H9 (cell line): ENCODE data around the gene TMEM52B. TPM values are rescaled to one million over a fixed set of nuclear protein-coding genes. Genes with fewer than 3 reads are reported as not detected.

Experiments
- DNase-seq: peaks from one replicate; pipeline ENCODE4 v3.0.0-alpha.2; 2017
- H2AFZ ChIP-seq: one replicate; pipeline ENCODE4 v1.6.1; 2013; ENCODE audit warnings: mild to moderate bottlenecking, low read length, control low read depth, moderate library complexity
- H2AK5ac ChIP-seq: 2 replicates; pipeline ENCODE4 v1.6.1; 2013; ENCODE audit warnings: low read length, control low read depth, mixed read lengths; ENCODE audit not compliant: insufficient read length
- H2BK120ac ChIP-seq: one replicate; pipeline ENCODE4 v1.6.1; 2013; ENCODE audit warnings: low read depth, mild to moderate bottlenecking, low read length, control low read depth, inconsistent platforms; ENCODE audit not compliant: poor library complexity, severe bottlenecking
- H2BK12ac ChIP-seq: 2 replicates; pipeline ENCODE4 v1.6.1; 2013; ENCODE audit warnings: low read length, control low read depth, mixed read lengths, low read depth; ENCODE audit not compliant: insufficient read length
- H2BK15ac ChIP-seq: 2 replicates; pipeline ENCODE4 v1.6.1; 2013; ENCODE audit warnings: low read depth, low read length, control low read depth
- H2BK20ac ChIP-seq: one replicate; pipeline ENCODE4 v1.6.1; 2013; ENCODE audit warnings: low read depth, mild to moderate bottlenecking, low read length, control low read depth, inconsistent platforms; ENCODE audit not compliant: poor library complexity, severe bottlenecking
- H2BK5ac ChIP-seq: 2 replicates; pipeline ENCODE4 v1.6.1; 2013; ENCODE audit warnings: low read length, control low read depth, mixed read lengths; ENCODE audit not compliant: insufficient read length
- H3K14ac ChIP-seq: 2 replicates; pipeline ENCODE4 v1.6.1; 2013; ENCODE audit warnings: low read length, control low read depth; ENCODE audit not compliant: insufficient read depth
- H3K18ac ChIP-seq: 2 replicates; pipeline ENCODE4 v1.6.1; 2013; ENCODE audit warnings: low read depth, mild to moderate bottlenecking, mixed read lengths, low read length, control low read depth; ENCODE audit not compliant: insufficient read length
- H3K23ac ChIP-seq: 2 replicates; pipeline ENCODE4 v1.6.1; 2013; ENCODE audit warnings: low read length, control low read depth, mixed read lengths, low read depth; ENCODE audit not compliant: insufficient read length
- H3K23me2 ChIP-seq: 2 replicates; pipeline ENCODE4 v1.6.1; 2013; ENCODE audit warnings: low read depth, mild to moderate bottlenecking, mixed read lengths, low read length, control low read depth; ENCODE audit not compliant: insufficient read length, poor library complexity, severe bottlenecking
- H3K27ac ChIP-seq: 2 replicates; pipeline ENCODE4 v1.5.1; 2013; ENCODE audit warnings: low read length, control low read depth, mixed read lengths, low read depth; ENCODE audit not compliant: insufficient read length
- H3K27me3 ChIP-seq: 2 replicates; pipeline ENCODE4 v1.6.1; 2013; ENCODE audit warnings: low read length, control low read depth, inconsistent platforms; ENCODE audit not compliant: insufficient read depth
- H3K4ac ChIP-seq: 2 replicates; pipeline ENCODE4 v1.6.1; 2013; ENCODE audit warnings: low read depth, mild to moderate bottlenecking, control low read depth, inconsistent platforms, low read length, moderate library complexity
- H3K4me1 ChIP-seq: 2 replicates; pipeline ENCODE4 v1.6.1; 2013; ENCODE audit warnings: low read length, control low read depth, inconsistent platforms; ENCODE audit not compliant: insufficient read depth
- H3K4me2 ChIP-seq: 2 replicates; pipeline ENCODE4 v1.6.1; 2013; ENCODE audit warnings: low read length, control low read depth, mixed read lengths; ENCODE audit not compliant: insufficient read length, insufficient read depth
- H3K56ac ChIP-seq: 2 replicates; pipeline ENCODE4 v1.6.1; 2013; ENCODE audit warnings: low read depth, mild to moderate bottlenecking, mixed read lengths, low read length, control low read depth; ENCODE audit not compliant: insufficient read length
- H3K79me1 ChIP-seq: 2 replicates; pipeline ENCODE4 v1.6.1; 2013; ENCODE audit warnings: low read depth, mild to moderate bottlenecking, moderate library complexity, low read length, control low read depth, inconsistent platforms; ENCODE audit not compliant: insufficient read depth, poor library complexity, severe bottlenecking
- H3K79me2 ChIP-seq: 2 replicates; pipeline ENCODE4 v1.6.1; 2013; ENCODE audit warnings: low read length, control low read depth, inconsistent platforms; ENCODE audit not compliant: insufficient read depth
- H3K9ac ChIP-seq: 2 replicates; pipeline ENCODE4 v1.6.1; 2013; ENCODE audit warnings: low read length, control low read depth, mixed read lengths; ENCODE audit not compliant: insufficient read length; ENCODE audit errors: extremely low read depth
- H3K9me3 ChIP-seq: one replicate; pipeline ENCODE4 v1.6.1; 2013; ENCODE audit warnings: low read depth, low read length, inconsistent platforms; ENCODE audit not compliant: control insufficient read depth
- H3T11ph ChIP-seq: one replicate; pipeline ENCODE4 v1.6.1; 2013; ENCODE audit warnings: mild to moderate bottlenecking, low read length, control low read depth, inconsistent platforms
- H4K20me1 ChIP-seq: one replicate; pipeline ENCODE4 v1.6.1; 2013; ENCODE audit not compliant: control insufficient read depth, insufficient read length, insufficient read depth
- H4K5ac ChIP-seq: 2 replicates; pipeline ENCODE4 v1.6.1; 2013; ENCODE audit warnings: low read depth, mild to moderate bottlenecking, mixed read lengths, low read length, control low read depth; ENCODE audit not compliant: insufficient read length
- H4K8ac ChIP-seq: replicated peaks from 2 replicates; pipeline ENCODE4 v1.6.1; 2013; ENCODE audit warnings: low read length, control low read depth, mixed read lengths, low read depth; ENCODE audit not compliant: insufficient read length
- H4K91ac ChIP-seq: 2 replicates; pipeline ENCODE4 v1.6.1; 2013; ENCODE audit warnings: low read depth, mild to moderate bottlenecking, moderate library complexity, mixed read lengths, low read length, control low read depth; ENCODE audit not compliant: insufficient read length
- H3K27ac Mint-ChIP-seq, 3 experiments: 2 replicates in 2 of 3; 3 replicates in 1 of 3; pipeline ENCODE4 v1.8.0; 2020 to 2021; ENCODE audit warnings: mixed read lengths in 3 of 3, mild to moderate bottlenecking in 1 of 3, moderate library complexity in 1 of 3
- H3K27me3 Mint-ChIP-seq: 2 replicates; pipeline ENCODE4 v1.8.0; 2021; ENCODE audit warnings: low read depth, mild to moderate bottlenecking, moderate library complexity, mixed read lengths
- H3K36me3 Mint-ChIP-seq, 3 experiments: 2 replicates in 2 of 3; 3 replicates in 1 of 3; pipeline ENCODE4 v1.8.0; 2020 to 2021; ENCODE audit warnings: low read depth in 3 of 3, mixed read lengths in 3 of 3; ENCODE audit not compliant: insufficient read depth in 1 of 3
- H3K4me1 Mint-ChIP-seq, 2 experiments: 2 replicates each; pipeline ENCODE4 v1.8.0; 2020; ENCODE audit warnings: mixed read lengths in 2 of 2
- H3K4me3 Mint-ChIP-seq, 2 experiments: 2 replicates in 1 of 2; 3 replicates in 1 of 2; pipeline ENCODE4 v1.8.0; 2020 to 2021; ENCODE audit warnings: mild to moderate bottlenecking in 2 of 2, mixed read lengths in 2 of 2, moderate library complexity in 1 of 2
- H3K9me3 Mint-ChIP-seq, 2 experiments: 2 replicates in 1 of 2; 3 replicates in 1 of 2; pipeline ENCODE4 v1.8.0; 2020; ENCODE audit warnings: mild to moderate bottlenecking in 2 of 2, mixed read lengths in 2 of 2, moderate library complexity in 1 of 2
- CTCF ChIP-seq: fragments of 200-600 bp; sonication (generic); conservative IDR thresholded peaks from 3 replicates; pipeline ENCODE4 v1.8.0; 2021; ENCODE audit warnings: antibody characterized with exemption, mild to moderate bottlenecking
- WGBS: extraction: QIAGEN DNeasy Blood & Tissue Kit; methylation state at CpG from one replicate; pipeline ENCODE4 v1.1.7; 2013; ENCODE audit warnings: missing lambda C conversion rate, low lambda C conversion rate, mixed read lengths; ENCODE audit not compliant: insufficient read length; ENCODE audit errors: extremely low coverage; 5-methylcytosine and 5-hydroxymethylcytosine counted together
- total RNA-seq: library from RNA; stranded (reverse); gene quantifications from 2 replicates; pipeline ENCODE4 v1.2.1, GENCODE V29; 2021

TMEM52B gene
- total RNA-seq, 1 experiment from 2014 or later = not detected

- Histone ChIP-seq H3K27me3 (no peaks in the 10 kb centered on the region), H3K14ac (no peak overlapping the region), H3K79me1 (no peaks in the 10 kb centered on the region), H3K4me2 (no peak overlapping the region), H3K9me3 (no peaks in the 10 kb centered on the region), H4K5ac (no peak overlapping the region), H3K56ac (no peak overlapping the region), H3K23me2 (no peaks in the 10 kb centered on the region), H3K18ac (no peak overlapping the region), H3K79me2 (no peaks in the 10 kb centered on the region), H2BK12ac (no peak overlapping the region), H2BK5ac (no peak overlapping the region), H2BK120ac (no peak overlapping the region), H3K27ac (no peak overlapping the region), H2BK15ac (no peak overlapping the region), H3K9ac (no peak overlapping the region), H3T11ph (no peak overlapping the region), H2BK20ac (no peak overlapping the region), H3K4ac (no peak overlapping the region), H2AFZ (no peak overlapping the region), H3K23ac (no peak overlapping the region), H2AK5ac (no peak overlapping the region), H4K8ac (no peak overlapping the region), H4K20me1 (no peaks in the 10 kb centered on the region), H3K4me1 (peaks cover 8% of the 10 kb centered on the region; the same call in 1 of the 2 replicates), H4K91ac (no peak overlapping the region)
- no peaks in the 10 kb centered on the region; a peak in 1 of 5 replicates for H3K9me3 Mint-ChIP-seq
- WGBS = no CpG with 5 or more reads among the region's 3 CpGs
- DNase-seq = no peak
- no peak for TF ChIP-seq CTCF
- H3K4me3 Mint-ChIP-seq = no peak overlapping the region
- no peaks in the 10 kb centered on the region; the same call in 1 of the 2 replicates for H3K27me3 Mint-ChIP-seq
- peaks cover 22 to 25% of the 10 kb centered on the region in 2 experiments for H3K4me1 Mint-ChIP-seq
- H3K27ac Mint-ChIP-seq = no peak overlapping the region; a peak in 2 of 7 replicates
- H3K36me3 Mint-ChIP-seq = no peaks in the 10 kb centered on the region
These were observed 26.5 kb downstream of the TMEM52B start for GRCh38 chr12:10205220-10205807.
